ENCODE results near the gene LANCL3.
"Not testable (repeated sequence)": the region's sequence is repeated elsewhere in the genome, so short reads cannot be mapped to it uniquely, and the experiment has no call there.

The LANCL3 gene

DNA sequence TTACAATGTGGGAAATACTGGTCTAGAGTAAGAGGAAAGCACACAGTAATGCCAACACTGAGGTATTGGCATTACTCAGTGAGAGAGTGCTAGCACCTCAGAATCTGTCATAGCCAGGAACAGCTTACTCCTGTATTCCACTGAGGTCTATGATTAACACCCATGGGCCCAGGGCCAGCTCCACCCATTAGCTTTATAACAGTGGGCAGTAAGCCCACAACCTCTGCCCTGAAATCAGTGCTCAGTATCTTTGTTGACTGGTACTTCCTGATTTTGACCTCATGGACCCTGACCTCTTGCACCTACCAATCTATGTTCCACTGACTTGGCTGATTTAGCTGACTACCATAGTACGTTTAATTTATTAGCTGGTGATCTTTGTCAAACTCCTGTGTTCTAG, 56.1 kb downstream of the LANCL3 start:
- no peak for DNase-seq

DNA sequence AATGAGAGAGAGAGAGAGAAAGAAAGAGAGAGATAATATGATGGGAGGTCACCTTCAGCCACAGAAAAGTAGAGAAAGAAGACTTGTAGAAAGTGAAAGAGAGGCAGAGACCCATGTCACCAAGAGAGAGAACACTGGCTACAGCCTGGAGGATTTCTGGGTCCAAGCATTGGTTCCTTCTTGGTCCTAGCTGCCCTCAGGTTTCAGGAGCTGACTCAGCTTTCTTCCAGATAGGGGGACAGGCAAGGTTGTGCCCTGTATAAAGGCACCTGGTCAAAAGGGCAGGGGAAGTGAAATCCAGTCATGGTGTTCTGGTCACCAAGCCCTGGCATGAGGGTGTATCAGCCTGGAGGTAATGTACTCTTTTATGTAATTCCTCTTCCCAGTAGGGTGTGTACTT, 66.6 kb downstream of the LANCL3 start:
- no peak for DNase-seq

DNA sequence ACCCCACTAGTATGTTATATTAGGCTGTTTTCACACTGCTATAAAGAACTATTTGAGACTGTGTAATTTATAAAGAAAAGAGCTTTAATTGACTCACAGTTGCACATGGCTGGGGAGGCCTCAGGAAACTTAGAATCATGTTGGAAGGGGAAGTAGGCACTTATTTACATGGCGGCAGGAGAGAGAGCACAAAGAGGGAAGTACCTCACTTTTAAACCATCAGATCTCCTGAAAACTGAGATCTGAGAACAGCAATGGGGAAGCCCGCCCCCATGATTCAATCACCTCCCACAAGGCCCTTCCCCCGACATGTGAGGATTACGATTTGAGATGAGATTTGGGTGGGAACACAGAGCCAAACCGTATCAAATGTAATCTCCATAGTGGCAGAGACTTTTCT, 68.7 kb downstream of the LANCL3 start:
- no peak for DNase-seq

DNA sequence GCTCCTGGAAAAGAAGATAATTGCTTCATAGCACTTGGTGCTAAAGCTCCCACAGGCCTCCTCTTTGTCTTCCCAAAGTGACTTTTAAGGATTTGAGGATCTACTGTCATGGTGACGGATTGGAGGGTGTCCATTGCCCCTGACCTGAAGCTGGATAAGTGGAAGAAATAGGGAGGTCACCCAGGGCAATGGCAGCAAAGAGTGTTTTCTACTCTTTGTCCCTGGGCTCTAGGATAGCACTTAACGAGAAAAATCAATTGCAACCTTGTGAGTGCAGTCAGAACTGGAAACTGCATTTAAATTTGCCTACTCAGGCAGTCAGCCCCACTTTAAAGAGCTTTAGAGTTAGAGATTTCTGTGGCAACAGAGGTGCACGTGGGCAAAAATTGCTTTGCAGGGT, 70.4 kb downstream of the LANCL3 start:
- no peak for DNase-seq

DNA sequence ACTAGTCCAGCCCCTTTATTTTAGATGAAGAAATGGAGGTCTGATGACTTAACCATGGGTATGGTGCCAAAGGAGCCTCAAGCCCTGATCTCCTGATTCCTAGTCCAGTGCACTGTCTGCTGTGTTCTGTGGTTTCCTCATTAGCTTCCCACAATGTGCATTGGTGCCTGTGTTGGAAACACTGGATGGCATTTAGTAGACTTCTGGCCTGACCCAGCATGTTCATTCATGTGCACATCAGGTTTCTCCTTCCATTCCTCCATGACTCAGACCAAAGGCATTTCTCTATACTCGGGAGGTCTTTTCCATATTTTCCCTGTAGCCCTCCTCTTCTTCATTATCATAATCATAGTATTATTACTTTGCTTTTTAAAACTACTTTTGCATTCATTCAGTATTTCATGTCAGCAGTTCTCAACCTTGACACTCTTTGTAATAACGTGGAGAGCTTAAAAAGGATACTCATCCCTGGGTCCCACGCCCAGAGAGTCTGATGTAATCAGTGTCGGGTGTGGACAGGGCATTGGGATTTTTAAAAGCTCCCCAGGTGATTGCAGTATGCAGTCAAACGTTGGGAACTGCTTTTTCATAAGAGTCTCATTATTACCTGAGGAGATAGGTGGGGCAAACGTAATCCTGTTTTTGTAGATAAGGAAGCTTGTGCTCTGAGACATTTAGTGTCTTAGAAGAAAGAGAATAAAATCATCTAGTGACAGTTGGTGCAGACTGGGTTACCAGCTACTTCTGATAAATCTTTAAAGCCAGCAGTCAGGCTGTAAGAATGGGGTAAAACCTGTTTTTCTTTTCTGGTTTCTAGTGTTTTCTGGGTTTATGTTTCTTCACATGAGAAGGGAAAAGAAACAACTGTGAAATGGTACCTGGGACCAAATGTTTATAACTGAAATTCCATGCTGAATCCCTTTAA, 73.2 kb downstream of the LANCL3 start:
- no peak for DNase-seq

DNA sequence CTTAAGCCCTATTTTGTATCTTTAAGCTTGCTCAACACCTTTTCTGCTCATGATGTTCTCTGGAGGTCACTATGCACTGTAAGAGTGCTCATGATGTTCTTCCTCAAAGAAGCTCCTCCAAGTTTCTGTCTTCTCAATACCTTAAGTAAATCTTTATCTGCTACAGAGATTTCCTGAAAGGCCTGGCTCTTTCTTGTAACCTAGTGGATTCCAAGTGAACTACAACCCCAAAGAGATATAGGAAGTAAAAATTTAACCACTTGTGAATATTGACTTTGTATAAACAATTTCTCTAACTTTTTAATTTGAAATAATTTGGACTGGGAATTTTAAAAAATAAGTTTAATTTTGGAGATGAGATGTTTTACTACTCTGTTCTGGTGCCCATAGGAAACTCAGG, 74.8 kb downstream of the LANCL3 start:
- DNase-seq, result no peak

DNA sequence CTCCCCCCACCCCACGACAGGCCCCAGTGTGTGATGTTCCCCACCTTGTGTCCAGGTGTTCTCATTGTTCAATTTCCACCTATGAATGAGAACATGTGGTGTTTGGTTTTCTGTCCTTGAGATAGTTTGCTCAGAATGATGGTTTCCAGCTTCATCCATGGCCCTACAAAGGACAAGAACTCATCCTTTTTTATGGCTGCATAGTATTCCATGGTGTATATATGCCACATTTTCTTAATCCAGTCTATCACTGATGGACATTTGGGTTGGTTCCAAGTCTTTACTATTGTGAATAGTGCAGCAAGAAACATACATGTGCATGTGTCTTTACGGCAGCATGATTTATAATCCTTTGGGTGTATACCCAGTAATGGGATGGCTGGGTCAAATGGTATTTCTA, 79.4 kb downstream of the LANCL3 start:
- DNase-seq, result not testable (repeated sequence)

DNA sequence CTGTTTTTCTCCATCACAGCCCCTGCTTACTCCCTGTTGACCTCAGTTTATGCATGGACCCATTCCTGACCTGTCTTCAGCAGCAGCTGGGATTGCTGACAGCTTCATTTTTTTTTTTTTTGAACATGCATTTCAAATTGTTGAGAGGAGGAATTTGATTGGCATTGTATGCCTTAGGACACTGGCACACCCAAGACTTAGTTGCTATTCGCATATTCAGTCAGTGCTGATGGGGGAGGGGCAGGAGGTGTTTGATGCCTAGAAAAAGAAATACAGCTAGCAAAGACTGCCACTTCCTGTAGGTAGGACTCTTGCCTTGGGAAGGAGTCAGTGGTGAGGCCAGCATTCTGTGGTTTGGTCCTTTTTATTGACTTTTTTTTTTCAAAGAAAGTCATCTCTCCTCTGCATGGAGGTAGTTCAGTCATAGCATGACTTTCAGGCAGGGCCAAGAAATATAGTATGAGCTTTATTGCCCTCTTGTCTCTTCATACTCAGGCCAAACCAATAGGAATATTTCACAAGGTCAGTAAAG, 80.5 kb downstream of the LANCL3 start:
- no peak for DNase-seq

DNA sequence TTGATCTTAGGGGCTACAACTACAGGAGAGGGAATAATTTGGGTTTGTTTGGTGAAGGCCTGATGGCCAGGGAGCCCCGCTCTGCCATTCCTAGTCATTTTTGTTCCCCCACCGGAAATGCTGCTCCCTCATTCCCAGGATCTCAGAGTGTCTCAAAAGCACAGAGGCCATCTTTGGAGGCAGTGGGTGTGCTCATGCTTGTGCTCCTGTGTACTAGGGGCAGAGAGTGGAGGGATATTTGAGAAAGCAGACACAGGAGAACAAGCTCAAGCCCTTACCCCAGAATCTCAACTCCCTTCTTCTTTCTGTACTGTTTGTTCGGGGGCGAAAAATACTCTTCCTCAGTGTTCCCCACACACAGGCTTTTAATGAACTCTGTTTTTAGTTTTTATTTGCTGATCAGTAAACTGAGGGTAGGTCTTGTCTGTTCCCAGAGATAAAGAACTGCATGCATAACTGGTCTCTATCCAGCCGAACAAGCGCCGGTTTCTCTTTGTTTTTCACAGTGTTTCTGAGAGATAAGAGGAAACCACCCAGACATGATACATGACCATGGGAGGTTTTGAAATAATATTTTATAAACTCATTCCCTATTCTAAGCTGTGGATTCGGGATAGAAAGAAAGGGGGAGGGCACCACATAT, 81.2 kb downstream of the LANCL3 start:
- no peak for DNase-seq

DNA sequence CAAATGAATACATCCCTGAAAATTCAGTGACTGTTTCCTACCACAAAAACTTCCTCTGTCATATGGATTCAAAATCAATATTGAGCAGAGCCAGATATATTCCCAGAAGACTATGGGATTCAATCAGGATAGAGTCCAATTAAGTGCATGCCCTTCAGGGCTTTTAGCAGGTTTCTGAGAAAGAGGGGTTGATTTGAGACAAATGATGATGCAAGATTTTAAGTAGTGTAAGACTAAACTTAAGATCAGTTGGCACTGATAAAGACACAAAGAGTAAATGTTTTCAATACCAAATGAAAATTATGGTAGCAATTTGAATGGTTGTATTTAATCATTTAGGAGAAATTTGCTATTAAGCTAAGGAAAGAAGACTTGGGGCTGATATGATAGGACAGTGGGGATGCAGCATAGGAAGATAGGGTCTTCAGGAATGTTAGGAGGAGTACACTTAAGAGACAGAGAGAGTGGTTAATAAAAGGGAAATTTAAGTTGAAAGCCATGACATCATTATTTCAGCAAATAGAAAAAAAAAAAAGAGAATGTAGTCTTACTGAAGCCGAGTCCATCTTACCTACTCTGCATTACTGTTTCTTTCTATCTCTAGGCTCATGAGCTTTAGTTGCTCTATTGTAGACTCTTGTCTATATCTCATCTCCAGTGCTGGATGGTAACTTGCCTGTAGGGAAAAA, 82.1 kb downstream of the LANCL3 start:
- DNase-seq, result no peak

DNA sequence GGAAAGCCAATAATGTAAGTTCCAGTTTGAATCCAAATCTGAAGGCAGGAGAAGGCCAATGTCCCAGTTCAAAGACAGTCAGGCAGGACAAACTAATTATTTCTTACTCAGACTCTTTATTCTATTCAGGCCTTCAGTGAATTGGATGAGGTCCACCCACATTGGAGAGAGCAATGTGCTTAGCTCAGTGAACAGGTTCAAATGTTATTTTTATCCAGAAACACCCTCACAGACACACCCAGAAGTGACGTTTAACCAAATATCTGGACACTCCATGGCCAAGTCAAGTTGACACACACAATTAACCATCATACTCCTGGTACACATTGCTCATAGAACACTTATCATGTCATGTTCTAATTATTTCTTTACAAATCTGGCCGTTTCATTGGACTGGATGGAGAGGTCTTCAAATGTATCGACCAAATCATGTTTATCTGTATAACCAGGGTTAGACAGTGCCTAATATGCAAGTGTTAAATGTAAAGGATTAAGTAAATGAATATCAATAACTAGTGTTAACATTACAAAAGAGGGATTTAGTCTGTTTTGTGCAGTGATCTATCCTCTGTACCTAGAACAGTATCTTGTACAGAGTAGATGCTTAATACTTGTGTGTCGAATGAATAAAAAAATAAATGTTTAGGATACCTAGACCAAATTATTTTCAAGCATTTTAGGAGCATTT, 87.0 kb downstream of the LANCL3 start:
- DNase-seq, result no peak

DNA sequence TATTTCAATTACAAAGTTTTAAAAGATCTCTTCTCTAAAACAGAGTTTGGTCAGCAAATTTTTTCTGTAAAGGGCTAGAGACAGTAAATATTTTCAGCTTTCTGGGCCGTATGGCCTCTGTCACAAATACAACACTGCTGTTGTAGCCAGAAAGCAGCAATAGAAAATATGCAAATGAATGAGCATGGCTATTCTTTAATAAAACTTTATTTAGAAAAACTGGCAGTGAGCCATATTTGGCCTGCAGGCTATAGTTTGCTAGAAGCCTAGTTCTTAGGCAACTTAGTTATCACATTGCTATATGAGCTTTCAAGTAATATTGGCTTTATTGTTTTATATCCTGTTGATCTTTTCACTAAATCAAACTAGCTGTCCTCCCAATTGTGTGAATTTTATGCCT, 87.6 kb downstream of the LANCL3 start:
- no peak for DNase-seq

DNA sequence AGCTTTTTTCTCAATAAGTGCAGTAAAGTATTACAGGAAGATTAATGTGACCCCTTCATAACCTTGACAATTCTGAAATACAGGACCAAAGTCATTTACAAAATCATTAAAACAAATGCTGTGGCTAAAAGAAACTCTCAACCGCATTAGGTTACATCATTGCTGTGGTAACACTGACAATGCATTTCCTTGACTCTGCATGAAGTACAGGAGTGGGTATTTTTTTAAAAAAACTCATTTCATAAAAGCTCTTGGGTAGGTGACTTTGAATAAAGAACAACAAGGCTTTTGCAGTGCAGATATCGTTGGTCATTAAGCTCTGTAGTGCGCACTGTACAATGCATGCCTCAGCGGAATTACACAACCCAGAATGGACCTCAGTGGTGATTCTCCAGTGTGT, 90.7 kb downstream of the LANCL3 start:
- no peak for DNase-seq

DNA sequence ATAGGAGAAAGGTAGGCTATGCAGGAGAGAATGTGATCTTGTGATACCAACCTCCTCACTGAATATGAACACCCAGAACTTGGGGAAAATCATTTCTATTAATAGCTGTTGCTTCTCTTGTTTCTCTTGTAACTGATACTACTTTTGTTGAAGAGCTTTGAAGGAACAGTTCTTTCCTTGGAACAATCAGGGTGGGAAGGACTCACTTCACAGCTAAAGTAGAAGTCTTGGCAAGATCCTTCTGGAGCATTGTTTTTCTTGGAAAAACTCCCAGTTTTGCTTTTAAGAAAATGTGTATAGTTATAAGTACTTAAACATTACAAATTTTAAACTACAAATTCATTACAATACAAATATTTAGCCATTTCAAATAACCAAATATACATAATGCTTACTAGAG, 95.1 kb downstream of the LANCL3 start:
- DNase-seq, result no peak

DNA sequence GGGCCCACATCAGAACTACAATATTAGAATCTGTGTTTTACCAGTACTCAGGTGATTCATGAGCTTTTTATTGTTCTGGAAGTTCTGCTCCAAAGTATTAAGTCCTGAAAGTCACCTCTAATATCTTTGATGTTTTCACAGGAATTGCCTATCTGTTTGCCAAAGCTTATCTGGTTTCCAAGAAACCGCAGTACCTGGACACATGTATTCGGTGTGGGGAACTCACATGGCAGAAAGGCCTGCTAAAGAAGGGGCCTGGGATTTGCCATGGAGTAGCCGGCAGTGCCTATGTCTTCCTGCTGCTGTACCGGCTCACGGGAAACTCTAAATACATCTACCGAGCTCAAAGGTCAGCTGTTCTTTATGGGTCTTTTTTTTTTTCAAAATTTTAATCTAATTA, 95.7 kb downstream of the LANCL3 start:
- no peak for DNase-seq

DNA sequence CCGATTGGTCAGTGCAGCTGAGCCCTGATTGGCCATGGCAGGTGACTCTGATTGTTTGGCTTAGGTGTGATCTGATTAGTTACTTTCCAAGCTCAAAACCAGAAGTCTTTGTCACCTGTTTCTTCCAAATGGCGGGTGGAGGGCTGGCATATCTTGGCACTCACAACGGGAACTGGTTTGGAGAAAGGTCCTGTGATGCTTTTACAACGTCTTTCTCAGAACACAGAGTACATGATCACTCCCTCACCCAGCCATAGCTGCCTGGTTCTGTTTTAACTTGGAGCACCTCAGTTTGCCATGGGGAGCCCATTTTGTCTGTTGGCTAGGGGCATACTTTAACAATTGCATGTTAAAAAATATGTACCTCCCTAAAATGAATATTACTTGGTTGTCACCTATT, 101.1 kb downstream of the LANCL3 start:
- no peak for DNase-seq

DNA sequence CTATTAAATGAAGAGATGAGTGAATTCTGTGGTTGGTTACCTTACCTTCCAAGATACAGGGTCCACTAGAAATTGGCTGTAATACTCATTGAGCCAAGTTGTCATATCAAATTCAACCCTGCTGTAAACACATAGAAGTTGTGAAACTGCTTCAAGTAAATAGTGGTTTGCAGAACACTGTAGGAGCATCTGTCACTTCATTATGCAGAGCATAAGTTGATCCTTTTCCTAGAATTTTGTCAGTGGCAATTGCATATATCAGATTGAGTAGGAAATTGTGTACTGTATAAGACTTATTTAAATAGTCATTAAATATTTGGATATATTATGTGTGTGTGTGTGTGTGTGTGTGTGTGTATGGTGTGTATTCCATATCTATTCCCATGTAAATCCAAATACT, 105.3 kb downstream of the LANCL3 start:
- DNase-seq, result no peak

DNA sequence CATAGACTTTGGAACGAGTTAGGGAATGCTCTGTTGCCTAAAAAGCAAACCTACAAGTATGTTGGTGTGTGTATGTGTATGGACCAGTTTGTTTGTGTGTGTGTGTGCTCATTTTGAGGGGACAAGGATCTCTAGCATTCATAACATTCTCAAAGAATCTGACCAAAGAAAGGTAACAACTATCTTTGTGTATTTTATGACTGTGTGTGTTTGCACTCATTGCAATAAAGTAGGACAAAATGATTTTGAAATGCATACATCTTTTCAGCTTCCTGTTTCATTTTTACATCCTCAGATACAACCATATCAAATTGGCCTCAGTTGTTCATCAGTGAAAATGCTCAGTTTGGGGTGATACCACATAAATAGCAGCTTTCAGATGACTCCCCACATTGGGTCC, 105.8 kb downstream of the LANCL3 start:
- DNase-seq, result no peak

DNA sequence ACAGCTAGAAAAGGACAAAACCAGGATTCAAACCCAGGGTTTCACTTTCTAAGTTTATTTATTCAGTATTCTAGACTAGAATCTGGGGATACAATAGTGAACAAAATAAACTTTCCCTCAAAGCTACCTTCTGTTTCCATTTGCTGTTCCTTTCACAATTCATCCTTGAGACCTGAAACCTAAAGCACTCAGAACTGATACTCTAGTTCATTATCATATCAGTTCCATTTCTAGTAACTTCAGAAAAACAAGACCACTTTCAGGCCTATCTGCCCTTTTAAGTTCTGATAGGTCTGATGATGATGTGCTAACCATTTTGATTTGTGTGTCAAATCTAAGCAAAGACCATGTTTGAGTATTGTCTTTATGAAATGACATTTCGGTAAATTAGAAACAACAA, 106.3 kb downstream of the LANCL3 start:
- no peak for DNase-seq

DNA sequence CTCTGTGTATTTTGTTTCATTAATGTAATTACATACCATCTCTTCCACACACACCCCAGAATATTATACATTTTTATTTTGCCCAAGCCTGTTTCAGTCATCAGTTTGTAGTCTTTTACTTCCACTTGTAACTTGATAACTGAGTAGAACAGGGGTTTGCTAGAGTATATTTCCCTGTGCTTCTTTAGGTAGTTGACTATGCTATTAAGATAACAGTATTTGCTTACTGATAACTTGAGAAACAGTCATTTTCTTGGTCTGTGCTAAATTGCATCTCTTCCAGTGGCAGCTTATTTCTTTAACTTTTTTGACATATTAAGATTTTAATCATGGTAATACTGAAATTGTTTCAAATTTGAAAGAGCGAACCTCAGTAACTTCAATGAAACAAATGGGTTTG, 107.1 kb downstream of the LANCL3 start:
- no peak for DNase-seq

DNA sequence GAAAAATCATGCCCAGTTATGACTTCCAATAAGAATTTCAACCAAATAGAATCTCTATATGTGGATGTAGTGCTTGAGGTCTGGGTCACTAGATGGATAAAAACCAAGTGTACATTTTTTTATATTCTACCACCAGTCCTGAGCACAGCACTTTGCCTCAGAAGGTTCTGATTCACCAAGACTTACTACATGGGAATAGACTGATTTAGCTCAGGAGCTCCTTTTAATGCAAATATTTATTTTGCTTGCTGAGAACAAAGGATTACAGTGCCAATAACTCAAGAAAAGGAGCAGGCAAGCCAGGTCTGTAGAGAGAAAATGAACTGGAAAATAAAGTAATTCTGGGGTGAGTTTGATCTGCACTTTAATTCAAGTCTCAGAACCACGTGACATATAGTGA, 107.8 kb downstream of the LANCL3 start:
- DNase-seq, result no peak

DNA sequence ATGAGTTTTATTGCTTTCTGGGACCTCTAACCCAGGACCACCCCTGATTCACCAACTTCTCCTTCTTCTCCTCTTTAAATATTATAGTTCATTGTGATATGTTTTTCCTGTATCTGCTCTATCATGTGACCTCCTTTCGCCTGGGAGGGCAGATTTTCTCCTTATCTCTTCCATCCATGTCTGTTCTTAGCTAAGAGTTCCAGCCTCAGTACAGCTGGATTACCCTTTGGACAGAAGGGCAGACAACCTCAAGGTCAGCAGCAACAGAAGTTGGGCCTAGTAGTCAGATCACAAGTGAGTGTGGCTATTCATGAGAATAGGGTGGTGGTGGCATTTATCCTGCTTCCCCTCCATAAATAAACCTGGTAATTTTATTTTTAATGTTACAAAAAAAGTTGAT, 108.4 kb downstream of the LANCL3 start:
- DNase-seq, result no peak

DNA sequence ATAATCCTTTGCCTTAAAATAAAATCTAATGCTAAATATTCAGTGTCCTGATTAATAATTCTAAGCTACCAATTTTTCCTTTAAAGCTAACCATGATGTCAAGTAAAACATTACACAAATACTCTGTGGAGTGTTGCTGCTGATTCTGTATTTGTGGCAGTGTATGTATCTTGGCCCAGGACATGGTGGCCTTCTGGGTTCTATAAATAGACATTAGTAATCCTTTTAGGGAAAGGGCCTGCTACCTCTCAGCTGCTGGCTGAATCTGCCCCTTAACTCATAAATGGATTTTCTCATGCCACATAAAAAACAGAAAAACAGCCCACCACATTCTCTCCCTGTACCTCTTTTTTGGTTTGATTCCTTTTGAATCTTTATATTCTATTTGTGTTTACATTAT, 113.0 kb downstream of the LANCL3 start:
- no peak for DNase-seq
